GM19351 (cell line): ENCODE results near the gene RHOH.
A peak's percentile ranks its signal among the peaks of the same experiment; 100 is the strongest.
"Not testable (repeated sequence)": the region's sequence is repeated elsewhere in the genome, so short reads cannot be mapped to it uniquely, and the experiment has no call there.

ENCODE experiments used
- ATAC-seq: cut with Tn5 transposase; IDR thresholded peaks from one replicate; pipeline ENCODE4 v1.9.1; 2021; ENCODE audit warnings: mild to moderate bottlenecking, moderate library complexity; ENCODE audit not compliant: unreplicated experiment

RHOH gene

DNA sequence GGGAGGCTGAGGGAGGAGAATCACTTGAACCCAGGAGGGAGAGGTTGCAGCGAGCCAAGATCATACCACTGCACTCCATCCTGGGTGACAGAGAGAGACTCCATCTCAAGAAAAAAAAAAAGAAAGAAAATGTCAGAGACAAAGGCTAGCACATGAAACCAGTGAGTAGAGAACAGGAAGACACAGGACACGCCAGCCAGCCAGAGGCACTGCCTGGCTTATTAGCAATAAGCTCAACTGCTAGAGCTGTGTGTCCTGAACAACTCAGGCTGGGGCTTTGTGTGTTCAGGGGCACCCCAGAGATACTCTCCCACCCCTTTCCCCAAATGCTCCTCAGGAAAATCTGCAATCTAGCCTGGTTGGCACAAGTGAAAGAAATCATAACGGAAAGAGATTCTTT is 60.0 kb downstream of the RHOH start:
- no peak for ATAC-seq

DNA sequence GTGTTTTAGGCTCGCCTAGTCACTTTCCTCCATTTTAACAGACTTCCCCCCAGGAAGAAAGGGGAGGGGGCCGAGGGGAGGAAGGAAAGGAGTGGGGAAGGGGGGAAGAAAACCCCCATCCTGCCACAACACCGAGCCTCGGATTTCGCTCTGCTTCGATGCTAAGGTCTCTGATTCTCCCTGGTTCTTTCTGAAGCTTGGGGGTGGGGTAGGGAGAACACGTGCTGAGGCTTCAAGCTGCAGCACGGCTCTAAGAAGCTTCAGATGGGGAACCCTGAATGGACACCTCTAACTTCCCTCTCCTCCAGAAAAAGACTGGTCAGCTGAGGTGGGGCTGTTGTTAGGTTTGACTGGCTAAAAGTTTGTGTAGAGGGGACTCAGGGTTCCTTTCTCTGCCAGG is 61.8 kb downstream of the RHOH start:
- ATAC-seq: no peak

DNA sequence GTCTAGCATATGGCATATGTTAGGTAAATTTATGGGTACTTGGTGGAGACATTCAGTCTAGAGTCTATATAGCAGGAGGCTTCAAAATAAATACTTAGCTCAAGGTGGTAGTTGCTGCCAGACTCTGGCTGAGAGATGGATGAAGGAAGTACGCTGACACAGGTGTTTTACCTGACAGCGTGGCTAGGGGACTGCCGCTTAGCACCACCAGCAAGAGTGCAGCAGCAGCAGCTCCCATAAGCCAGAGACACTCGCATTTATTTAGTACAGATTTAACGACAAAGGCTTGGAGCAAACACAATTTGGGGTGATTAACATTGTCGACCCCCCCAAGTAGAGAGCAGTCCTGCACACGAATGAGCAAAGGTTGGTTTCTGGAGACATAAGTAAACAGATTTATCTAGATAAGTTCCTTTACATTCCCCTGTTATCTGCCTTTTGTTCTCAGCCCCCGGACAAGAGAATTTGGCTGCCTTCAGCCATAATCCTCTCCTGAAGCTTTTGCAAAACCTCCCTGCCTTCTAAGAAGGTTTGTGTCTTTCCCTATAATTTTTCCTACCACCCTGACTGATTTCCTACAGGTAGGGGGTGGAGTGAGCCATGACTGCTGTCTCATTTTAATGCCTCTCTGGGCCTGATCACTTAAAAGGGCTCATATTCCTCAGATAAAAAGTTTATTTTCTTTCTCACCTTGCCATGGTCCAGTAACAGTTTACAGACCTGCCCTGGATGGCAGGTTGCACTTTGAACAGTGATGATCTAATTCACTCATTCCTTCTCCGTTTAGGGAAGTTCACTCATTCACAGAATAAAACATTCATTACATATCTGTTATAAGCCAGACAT is 64.6 kb downstream of the RHOH start:
- ATAC-seq: no peak

DNA sequence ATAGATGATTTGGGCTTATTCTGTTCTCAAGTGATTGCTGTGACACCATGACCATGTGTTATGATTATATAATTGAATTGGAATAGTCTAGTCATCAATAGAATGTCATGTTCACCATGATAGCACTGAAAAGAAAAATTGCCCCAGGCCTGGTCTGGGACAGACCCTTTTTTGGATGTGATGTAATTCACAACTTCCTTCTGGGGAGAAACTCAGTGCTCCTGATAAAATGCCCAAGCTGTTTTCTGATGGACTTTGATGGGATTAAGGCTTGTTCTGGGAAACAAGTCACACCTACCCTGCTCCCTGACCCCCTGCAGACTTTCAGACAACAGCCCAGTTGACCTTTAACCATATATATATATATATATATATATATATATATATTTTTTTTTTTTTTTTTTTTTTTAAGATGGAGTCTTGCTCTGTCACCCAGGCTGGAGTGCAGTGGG is 65.3 kb downstream of the RHOH start:
- no peak for ATAC-seq

DNA sequence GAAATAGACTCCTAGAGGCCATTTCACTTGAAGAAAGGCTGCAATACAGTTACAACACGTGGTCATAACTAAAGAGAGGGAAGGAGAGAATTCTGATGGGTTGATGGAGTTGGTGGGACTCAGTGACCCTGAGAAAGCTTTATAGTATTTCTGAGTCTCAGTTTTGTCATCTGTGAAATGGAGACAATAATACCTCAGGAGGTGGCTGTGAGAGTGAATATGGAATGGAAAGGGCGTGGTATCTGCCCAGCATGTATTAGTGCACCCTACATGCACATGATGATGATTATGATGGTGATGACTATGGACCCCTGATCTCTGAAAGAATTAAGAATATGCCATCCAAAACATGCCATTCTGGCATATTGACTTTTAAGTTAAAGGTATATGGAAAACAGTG is 66.0 kb downstream of the RHOH start:
- ATAC-seq: no peak

DNA sequence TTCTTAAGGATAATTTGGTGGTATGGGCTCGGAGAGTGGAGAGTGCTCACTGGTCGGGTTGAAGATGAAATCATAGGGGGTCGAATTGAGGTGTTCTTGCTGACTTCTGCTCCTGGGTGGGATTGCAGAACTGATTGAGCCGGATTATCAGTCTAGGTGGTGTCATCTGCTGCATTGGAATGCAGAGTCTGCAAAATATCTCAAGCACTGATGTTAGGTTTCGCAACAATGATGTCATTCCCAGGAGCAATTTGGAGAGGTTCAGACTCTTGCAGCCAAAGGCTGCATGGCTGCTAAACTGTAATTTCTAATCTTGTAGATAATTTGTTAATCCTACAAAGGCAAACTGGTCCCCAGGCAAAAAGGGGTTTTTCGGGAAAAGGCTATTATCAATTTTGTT is 67.7 kb downstream of the RHOH start:
- no peak for ATAC-seq

- no peak for ATAC-seq
Measured at GRCh38 chr4:40264995-40265909, 68.4 kb downstream of the RHOH start.

DNA sequence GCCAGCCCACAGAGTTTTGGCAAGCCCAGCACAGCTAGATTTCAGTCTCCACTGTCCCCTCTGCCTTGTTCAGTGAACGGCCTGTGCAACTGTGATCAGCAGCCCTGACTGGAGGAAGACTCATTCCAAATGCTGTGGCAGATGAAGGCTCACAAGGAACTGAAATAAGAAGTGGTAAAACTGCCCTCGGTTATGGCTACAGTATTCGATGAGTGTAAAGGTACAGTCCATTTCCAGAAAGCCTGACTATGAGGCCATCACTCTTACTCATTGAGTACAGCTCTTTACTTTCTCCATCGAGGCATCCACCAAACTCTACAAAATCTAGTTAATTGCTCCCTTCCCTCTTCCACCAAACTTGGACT is 69.1 kb downstream of the RHOH start:
- ATAC-seq: no peak

DNA sequence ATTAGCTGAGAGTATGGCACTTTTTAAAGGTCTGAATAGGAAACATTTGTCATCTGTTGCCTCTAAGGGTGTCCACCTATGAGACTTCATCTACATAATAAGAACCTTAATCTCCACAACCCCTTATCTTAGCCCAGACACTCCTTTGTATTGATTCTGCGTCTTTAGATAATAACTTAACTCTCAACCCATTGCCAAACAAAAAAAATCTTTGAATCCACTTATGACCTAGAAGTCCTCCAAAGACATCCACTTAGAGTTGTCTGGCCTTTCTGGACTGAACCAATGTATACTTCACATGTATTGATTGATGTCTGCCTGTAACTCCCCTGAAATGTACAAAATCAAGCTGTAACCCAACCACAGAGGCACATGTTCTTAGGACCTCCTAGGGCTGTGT is 72.3 kb downstream of the RHOH start:
- no peak for ATAC-seq

GRCh38 chr4:40270609-40271008 is 73.8 kb downstream of the RHOH start:
- no peak for ATAC-seq

DNA sequence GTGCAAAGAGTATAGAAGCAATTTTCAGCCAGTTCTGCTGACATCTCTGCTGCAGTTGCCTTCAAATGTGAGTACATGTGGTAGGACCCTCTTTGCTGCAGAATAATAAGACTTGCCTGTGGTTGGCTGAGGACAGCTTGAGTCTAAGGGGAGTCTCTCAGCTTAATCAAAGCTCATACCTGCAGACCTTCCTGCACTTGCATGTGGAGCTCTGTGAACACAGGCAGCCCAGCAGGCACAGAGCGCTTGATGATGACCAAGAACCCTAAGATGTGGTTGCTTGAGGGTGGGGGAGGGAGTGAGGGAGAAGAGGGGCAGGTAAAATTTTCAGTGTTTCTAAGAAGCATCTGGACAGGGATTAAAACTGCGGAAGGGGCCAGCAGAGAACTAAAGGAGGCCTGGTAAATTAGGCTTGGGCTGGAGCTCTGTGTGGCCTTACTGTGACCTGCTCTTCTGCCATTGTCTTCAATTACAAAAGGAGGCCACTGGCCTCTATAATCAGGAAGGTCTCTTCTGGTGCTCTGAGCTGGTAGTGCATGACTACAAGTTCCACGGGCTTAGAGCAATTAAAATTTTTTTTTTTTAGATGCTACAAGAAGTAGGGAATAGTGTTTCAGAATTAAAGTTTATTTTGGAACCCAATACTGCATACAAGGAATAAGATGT is 78.4 kb downstream of the RHOH start:
- no peak for ATAC-seq

DNA sequence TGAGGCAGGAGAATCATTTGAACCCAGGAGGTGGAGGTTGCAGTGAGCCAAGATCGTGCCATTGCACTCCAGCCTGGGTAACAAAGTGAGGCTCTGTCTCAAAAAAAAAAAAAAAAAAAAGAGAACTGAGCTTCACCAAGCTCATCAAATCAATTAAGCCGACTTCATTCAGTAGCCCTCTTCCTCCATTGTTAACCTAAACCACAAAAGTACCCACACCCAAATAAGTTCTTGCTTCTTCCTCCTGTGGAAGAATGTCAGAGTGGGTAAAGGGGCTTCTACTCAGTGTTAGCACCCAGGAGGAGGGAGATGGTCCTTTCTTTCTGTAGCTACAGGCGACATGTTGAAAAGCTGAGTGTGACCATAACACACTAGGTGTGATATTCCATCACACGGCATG is 79.7 kb downstream of the RHOH start:
- no peak for ATAC-seq

GRCh38 chr4:40280586-40280985 is 83.8 kb downstream of the RHOH start:
- ATAC-seq: no peak

DNA sequence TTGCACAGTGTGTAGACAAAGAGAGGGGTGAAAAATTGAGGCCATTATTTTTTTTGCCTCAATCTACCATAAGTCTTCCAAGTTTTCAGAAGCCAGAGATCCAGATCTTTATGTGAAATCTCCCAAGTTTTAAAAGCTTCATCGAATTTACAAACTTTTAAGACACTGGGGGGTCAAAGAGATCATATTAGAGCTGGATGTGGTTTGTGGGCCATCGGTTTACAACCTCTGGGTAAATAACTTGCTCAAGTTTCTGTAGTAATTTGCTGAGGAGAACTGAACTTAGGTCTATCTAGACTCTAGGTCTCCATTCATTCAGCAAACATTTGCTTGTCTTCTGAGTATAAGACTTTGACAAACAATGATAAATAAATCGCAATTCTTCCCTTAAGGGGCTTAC is 84.3 kb downstream of the RHOH start:
- ATAC-seq: no peak

GRCh38 chr4:40281913-40282312 is 85.1 kb downstream of the RHOH start:
- ATAC-seq: no peak

GRCh38 chr4:40282857-40283256 is 86.0 kb downstream of the RHOH start:
- ATAC-seq: not testable (repeated sequence)

- ATAC-seq: no peak
Measured at GRCh38 chr4:40283413-40283812, 86.6 kb downstream of the RHOH start.

GRCh38 chr4:40283968-40284367 is 87.1 kb downstream of the RHOH start:
- peak; percentile 80 for ATAC-seq

DNA sequence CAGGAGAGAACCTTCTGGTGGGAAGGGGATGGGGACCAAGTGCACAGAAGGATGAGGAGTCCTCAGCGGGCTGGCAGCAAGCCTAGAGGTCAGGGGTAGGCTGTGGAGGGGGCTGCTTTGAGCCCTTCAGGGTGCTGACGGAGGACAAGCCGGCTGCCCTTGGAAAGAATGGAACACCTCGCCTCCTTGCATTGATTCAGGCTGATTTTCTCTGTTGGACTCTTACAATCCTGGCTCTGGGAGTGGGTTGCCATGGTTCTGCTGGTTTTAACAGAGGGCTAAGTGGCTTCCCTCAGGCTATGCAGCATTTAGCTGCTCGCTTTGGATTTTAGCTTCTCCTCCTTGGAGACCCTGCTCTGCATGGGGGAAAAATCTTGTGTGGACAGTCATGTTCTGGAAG is 88.9 kb downstream of the RHOH start:
- no peak for ATAC-seq

GRCh38 chr4:40288566-40288965 is 91.7 kb downstream of the RHOH start:
- ATAC-seq: no peak

GRCh38 chr4:40289366-40290188 is 92.7 kb downstream of the RHOH start:
- ATAC-seq: no peak
